ENCODE results near the gene PTCH2. TPM values are rescaled to one million over a fixed set of nuclear protein-coding genes. Genes with fewer than 3 reads are reported as not detected.

The PTCH2 gene
- total RNA-seq, 2 donors from 2014 or later, result 1.5 to 1.6 TPM

GRCh38 chr1:44874155-44874554, 31.1 kb upstream of the PTCH2 start:
- no peaks in the 10 kb centered on the region for H3K27me3 ChIP-seq (ENCODE audit: control insufficient read depth, insufficient read depth, low read length, poor library complexity, severe bottlenecking)
- H3K27ac ChIP-seq (ENCODE audit: low read depth, low read length), result no peak overlapping the region
- H3K9me3 Mint-ChIP-seq, result peaks cover 5% of the 10 kb centered on the region
- peaks cover 29% of the 10 kb centered on the region for H3K36me3 ChIP-seq (ENCODE audit: control insufficient read depth, insufficient read depth, low read length)
- peaks cover 2% of the 10 kb centered on the region for H3K4me1 Mint-ChIP-seq
- no peak overlapping the region for H3K4me3 ChIP-seq (ENCODE audit: low read length)
- no peak for TF ChIP-seq CTCF (conservative IDR thresholded peaks at IDR 0.05)
- no peak overlapping the region for H3K4me3 Mint-ChIP-seq
- no peak overlapping the region for H3K27ac Mint-ChIP-seq
- H3K36me3 Mint-ChIP-seq (ENCODE audit: low read depth), result peaks cover 53% of the 10 kb centered on the region
- H3K27me3 Mint-ChIP-seq (ENCODE audit: insufficient read depth), result no peaks in the 10 kb centered on the region
- H3K9me3 ChIP-seq (ENCODE audit: control insufficient read depth, low read length), result no peaks in the 10 kb centered on the region
- WGBS, 2 experiments (ENCODE audit: insufficient coverage in 1 of 2, insufficient read length in 1 of 2), result 90 to 93% methylated on average over 2 of the region's 2 CpGs
- no peak overlapping the region for H3K9ac ChIP-seq (ENCODE audit: extremely low read depth, low read length, poor library complexity, severe bottlenecking)
- H3K4me1 ChIP-seq (ENCODE audit: control insufficient read depth, insufficient read depth, low read length), result no peaks in the 10 kb centered on the region
- no peak for DNase-seq

GRCh38 chr1:44870096-44870495, 27.0 kb upstream of the PTCH2 start:
- Mint-ChIP-seq H3K9me3 (no peaks in the 10 kb centered on the region), H3K27me3 (ENCODE audit: insufficient read depth) (no peaks in the 10 kb centered on the region), H3K27ac (no peak overlapping the region), H3K4me3 (no peak overlapping the region), H3K36me3 (ENCODE audit: low read depth) (peaks cover 34% of the 10 kb centered on the region), H3K4me1 (no peaks in the 10 kb centered on the region)
- TF ChIP-seq CTCF (conservative IDR thresholded peaks at IDR 0.05), result no peak
- H3K4me1 ChIP-seq (ENCODE audit: control insufficient read depth, insufficient read depth, low read length), result no peaks in the 10 kb centered on the region
- H3K36me3 ChIP-seq (ENCODE audit: control insufficient read depth, insufficient read depth, low read length), result peaks cover 31% of the 10 kb centered on the region
- 98 to 100% methylated on average over 1 to 4 of the region's 4 CpGs for WGBS, 2 experiments (ENCODE audit: insufficient coverage in 1 of 2, insufficient read length in 1 of 2)
- H3K27me3 ChIP-seq (ENCODE audit: control insufficient read depth, insufficient read depth, low read length, poor library complexity, severe bottlenecking), result no peaks in the 10 kb centered on the region
- DNase-seq, result no peak
- no peak overlapping the region for H3K9ac ChIP-seq (ENCODE audit: extremely low read depth, low read length, poor library complexity, severe bottlenecking)
- no peak overlapping the region for H3K27ac ChIP-seq (ENCODE audit: low read depth, low read length)
- no peak overlapping the region for H3K4me3 ChIP-seq (ENCODE audit: low read length)
- H3K9me3 ChIP-seq (ENCODE audit: control insufficient read depth, low read length), result no peaks in the 10 kb centered on the region

GRCh38 chr1:44867801-44868200, 24.7 kb upstream of the PTCH2 start:
- no peak for DNase-seq
- Mint-ChIP-seq H3K4me3 (no peak overlapping the region), H3K36me3 (ENCODE audit: low read depth) (peaks cover 25% of the 10 kb centered on the region), H3K9me3 (no peaks in the 10 kb centered on the region), H3K4me1 (no peaks in the 10 kb centered on the region), H3K27me3 (ENCODE audit: insufficient read depth) (no peaks in the 10 kb centered on the region), H3K27ac (no peak overlapping the region)
- Histone ChIP-seq H3K36me3 (ENCODE audit: control insufficient read depth, insufficient read depth, low read length) (peaks cover 22% of the 10 kb centered on the region), H3K27ac (ENCODE audit: low read depth, low read length) (no peak overlapping the region), H3K4me3 (ENCODE audit: low read length) (no peak overlapping the region), H3K4me1 (ENCODE audit: control insufficient read depth, insufficient read depth, low read length) (no peaks in the 10 kb centered on the region), H3K9ac (ENCODE audit: extremely low read depth, low read length, poor library complexity, severe bottlenecking) (no peak overlapping the region), H3K27me3 (ENCODE audit: control insufficient read depth, insufficient read depth, low read length, poor library complexity, severe bottlenecking) (no peaks in the 10 kb centered on the region), H3K9me3 (ENCODE audit: control insufficient read depth, low read length) (no peaks in the 10 kb centered on the region)
- no peak for TF ChIP-seq CTCF (conservative IDR thresholded peaks at IDR 0.05)
- 81 to 93% methylated on average over 6 to 10 of the region's 10 CpGs for WGBS, 2 experiments (ENCODE audit: insufficient coverage in 1 of 2, insufficient read length in 1 of 2)

Data from endodermal cell (in vitro differentiated cells).